LNCAP (cell line): ENCODE data around the gene KLHL6.

Experiments
- TF ChIP-seq, protein P1 (sequence below): fragments of 450-650 bp; IDR thresholded peaks from 2 replicates; pipeline ENCODE4 v1.5.1; 2017; ENCODE audit warnings: mild to moderate bottlenecking

KLHL6 gene

DNA sequence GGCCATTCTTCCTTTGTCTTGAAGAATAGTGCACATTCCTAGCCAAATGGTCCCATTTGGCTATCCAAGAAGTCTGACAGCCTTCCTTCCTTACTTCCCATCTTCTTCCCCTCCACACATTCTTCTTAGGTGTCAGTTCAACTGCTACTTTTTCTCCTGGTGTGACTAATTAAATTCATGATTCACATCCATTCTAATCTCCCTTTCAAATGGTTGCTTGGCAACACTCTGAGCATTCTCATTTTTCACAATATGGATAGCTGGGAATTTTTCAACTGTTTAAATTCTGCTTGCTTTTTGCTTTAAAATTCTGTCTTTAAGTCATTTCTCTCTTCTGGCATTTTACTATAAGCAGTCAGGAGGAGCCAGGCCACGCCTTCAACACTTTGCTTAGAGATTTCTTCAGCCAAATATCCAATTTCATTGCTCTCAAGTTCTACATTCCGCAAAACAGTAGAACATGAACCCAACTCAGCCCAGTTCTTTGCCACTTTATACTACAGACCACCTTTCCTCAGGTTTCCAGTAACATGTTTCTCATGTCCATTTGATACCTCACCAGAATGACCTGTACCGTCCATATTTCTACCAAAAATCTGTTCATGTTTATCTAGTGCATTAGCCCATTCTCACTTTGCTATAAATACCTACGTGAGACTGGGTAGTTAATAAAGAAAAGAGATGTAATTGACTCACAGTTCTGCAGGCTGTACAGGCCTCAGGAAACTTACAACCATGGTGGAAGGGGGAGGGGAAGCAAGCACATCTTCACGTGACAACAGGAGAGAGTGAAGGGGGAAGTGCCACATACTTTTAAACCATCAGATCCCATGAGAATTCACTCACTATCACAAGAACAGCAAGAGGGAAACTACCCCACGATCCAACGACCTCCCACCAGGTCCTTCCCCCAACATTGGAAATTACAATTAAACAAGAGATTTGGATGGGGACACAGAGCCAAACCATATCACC, 95.1 kb downstream of the KLHL6 start:
- TF ChIP-seq, protein P1, sequence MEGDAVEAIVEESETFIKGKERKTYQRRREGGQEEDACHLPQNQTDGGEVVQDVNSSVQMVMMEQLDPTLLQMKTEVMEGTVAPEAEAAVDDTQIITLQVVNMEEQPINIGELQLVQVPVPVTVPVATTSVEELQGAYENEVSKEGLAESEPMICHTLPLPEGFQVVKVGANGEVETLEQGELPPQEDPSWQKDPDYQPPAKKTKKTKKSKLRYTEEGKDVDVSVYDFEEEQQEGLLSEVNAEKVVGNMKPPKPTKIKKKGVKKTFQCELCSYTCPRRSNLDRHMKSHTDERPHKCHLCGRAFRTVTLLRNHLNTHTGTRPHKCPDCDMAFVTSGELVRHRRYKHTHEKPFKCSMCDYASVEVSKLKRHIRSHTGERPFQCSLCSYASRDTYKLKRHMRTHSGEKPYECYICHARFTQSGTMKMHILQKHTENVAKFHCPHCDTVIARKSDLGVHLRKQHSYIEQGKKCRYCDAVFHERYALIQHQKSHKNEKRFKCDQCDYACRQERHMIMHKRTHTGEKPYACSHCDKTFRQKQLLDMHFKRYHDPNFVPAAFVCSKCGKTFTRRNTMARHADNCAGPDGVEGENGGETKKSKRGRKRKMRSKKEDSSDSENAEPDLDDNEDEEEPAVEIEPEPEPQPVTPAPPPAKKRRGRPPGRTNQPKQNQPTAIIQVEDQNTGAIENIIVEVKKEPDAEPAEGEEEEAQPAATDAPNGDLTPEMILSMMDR: no peak

DNA sequence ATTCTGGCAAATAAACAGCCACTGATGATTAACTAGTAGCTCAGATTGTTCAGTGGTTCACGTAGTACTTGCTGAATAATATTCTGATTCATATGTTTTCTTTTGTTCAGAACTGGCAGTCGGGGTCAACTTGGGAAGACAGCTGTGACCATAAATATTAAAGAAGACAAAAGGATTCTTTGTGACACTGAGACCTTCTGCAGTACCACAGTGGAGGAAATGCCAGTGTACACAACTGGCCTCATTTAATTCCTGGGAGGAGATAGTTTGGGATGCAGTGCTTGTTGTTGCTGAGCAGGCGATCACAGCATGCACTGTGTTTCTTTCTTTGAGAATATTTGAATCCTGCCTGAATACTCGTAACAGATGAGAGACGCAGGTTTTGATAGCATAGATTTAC, 100.4 kb downstream of the KLHL6 start:
- TF ChIP-seq, protein P1: no peak

DNA sequence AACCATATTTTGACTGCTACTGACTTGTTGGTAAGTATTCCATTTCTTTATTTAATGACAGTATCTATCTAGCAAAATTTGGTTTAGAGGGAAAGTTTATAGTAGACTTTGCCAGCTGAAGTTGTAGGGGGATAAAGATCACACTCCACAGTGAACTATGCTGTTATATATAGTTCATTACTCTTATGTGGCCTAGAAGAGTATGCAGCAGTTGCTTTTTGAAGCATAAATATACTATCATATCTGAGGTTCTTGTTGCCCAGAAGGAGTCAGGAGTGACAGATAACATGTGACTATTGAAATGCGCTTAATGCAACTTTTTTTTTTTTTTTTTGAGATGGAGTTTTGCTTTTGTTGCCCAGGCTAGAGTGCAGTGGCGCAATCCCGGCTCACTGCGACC, 101.4 kb downstream of the KLHL6 start:
- TF ChIP-seq, protein P1: no peak

DNA sequence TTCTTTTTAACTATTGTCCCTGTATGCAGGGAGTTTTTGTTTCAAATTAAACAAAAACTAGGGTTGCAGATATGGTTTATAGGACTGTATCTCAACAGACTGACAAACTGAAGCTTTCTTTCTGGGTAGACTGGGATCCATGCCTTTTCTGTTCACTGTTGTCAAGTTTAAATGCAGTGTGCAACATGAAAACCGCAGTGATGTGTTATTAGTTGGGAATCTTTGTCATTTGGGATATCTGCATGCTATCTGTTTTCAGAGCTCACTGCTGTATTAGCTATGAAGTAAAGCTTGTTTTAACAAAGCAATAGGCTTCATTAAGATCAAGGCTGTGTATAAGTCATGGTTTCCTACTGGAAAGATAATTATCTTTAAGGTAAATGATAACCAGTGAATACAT, 105.7 kb downstream of the KLHL6 start:
- TF ChIP-seq, protein P1: no peak

DNA sequence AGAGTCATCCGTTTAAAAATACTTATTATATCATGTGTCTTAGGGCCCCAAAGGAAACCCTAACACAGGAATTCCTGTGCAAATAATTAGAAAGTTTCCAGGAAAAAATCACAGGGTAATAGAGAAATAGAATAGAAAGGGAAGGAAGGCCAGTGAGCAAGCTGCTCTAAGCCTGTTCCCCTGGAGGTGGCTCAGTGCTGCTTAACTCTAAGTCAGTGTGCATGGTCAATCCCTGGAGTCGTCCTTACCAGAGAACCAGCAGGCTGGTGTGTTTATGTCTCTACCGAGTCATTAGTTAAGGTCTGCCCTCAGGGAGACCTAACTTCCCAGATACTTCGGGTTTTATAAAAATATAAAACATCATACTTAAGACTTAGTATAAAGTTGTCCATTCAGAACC, 106.1 kb downstream of the KLHL6 start:
- TF ChIP-seq, protein P1: no peak

DNA sequence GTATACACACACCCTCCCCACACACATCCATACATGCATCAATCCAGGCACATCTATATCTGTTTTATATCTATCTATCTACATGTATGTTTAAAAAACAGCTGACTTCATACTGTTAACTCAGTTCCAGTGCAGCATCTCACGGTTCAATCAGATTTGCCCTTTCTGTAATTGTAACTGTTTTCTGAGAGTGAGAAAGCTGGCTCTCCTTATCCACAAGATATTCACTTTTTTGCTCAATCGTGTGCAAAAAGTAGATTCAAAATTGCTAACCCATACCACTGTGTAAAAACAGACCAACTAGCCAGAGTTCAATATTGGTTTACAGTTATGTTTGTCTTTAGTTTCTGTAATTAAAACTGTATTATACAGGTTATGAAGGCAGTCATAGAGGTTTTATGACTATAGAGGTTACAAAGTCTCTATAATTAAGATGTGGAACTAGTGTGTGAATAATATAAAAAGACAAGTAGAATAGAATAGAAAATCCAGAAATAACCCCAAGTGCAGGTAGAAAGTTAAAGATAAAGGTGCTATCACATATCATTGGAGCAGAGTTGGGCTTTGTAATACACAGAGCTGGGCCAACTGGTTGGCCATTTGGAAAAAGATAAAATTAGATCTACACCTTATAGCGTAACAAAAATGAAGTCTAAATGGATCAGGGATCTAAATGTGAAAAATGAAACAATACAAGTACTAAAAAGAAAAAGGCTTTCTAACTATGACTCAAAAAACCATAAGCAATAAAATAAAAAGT, 107.0 kb downstream of the KLHL6 start:
- TF ChIP-seq, protein P1: no peak

DNA sequence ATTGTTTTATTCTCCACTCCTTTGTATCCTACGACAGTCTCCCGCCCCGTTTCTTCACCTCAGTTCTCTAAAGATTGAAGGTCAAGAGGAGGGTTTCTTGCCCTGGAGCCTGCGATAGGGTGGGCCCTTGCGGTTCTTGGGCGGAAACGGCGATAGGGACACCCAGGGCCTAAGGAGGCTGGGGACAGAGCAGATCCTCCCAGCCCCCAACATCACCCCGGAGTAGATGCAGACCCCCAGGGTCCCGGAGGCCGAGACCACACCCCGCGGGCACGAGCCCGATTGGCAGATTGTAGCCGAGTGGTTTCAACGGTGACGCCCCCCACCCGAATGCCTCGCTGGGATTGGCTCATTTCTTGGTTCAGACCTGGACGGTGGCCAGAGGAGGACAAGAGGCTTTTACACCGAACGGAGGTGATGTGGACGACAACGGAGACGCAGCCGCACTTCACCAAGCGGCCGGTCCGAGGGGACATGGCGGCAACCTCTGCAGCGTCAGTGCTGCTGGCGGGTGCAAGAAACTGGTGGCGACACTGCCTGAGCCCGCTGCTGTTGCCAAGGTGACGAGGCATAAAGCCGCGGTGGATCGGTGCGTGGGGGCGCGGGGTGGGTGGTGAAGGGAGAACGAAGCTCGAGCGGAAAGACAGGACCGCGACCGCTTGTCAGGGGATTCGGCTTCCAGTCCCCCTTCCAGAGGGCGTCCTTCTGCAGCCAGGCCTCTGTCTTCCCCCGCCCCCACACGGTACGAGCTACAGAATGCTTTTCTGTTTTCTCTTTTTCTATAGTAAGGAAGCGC, 108.1 kb downstream of the KLHL6 start:
- TF ChIP-seq, protein P1: no peak
